Limb (tissue), 2 donors: ENCODE data around the gene TBC1D3H.
"Not testable (repeated sequence)": the region's sequence is repeated elsewhere in the genome, so short reads cannot be mapped to it uniquely, and the experiment has no call there.

Source experiments
- DNase-seq, 2 donors: peaks; one replicate each; pipeline ENCODE4 v3.0.0-alpha.2; 2016; ENCODE audit errors: extremely low spot score in 2 of 2

TBC1D3H gene

GRCh38 chr17:36388385-36389245, at the start of gene TBC1D3H:
Gene TBC1D3H (minus strand): TSS chr17:36388435. CDS start chr17:36386895, 1,540 bp downstream.
- not testable (repeated sequence) for DNase-seq

- DNase-seq, result not testable (repeated sequence)
These were observed 40.7 kb upstream of the TBC1D3H start for GRCh38 chr17:36428891-36429290.

- DNase-seq, result not testable (repeated sequence)
These were observed 27.1 kb upstream of the TBC1D3H start for GRCh38 chr17:36415180-36415941.

- not testable (repeated sequence) for DNase-seq
These were observed 2.9 kb upstream of the TBC1D3H start for GRCh38 chr17:36390943-36391645.

- not testable (repeated sequence) for DNase-seq
These were observed 12.3 kb downstream of the TBC1D3H start for GRCh38 chr17:36375938-36376337.

- DNase-seq, result not testable (repeated sequence)
These were observed 25.7 kb downstream of the TBC1D3H start for GRCh38 chr17:36362496-36362895.
